HL-60 (cell line): ENCODE data around the gene TSTD2.

Experiments used
- CTCF ChIP-seq: IDR thresholded peaks from one replicate; pipeline ENCODE4 v1.5.1; 2011; ENCODE audit warnings: low read length, control low read depth, inconsistent platforms; ENCODE audit not compliant: insufficient read depth
- REST ChIP-seq: IDR thresholded peaks from 2 replicates; pipeline ENCODE4 v1.6.1; 2012; ENCODE audit warnings: low read depth; ENCODE audit not compliant: insufficient replicate concordance

GRCh38 chr9:97617939-97618416 is 15.2 kb downstream of the TSTD2 start:
- TF ChIP-seq REST (no peak), CTCF (no peak)
